ENCODE measurements around the gene TSPAN15.

Gene TSPAN15

GRCh38 chr10:69489506-69490090 lies 38.3 kb downstream of the TSPAN15 start:
- DNase-seq: no peak

DNA sequence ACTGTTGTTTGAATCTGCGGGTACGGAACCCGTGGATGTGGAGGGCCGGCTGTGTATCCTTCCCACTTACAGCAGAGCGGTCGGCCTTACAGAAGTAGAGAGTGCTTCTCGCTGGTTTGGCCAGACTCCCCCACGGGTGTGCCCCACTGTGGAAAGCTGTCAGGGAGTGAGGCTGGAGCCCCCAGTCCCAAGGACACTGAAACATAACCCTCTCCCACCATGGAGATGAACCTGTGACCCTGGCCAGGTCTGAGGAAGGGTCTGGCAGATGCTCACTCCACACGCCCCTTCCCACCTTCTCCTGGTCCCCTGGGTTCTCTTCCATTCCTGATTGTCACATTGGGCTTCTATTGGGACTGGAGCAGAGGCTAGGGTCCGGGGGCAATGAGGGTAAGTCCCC lies 39.6 kb downstream of the TSPAN15 start:
- DNase-seq: no peak

DNA sequence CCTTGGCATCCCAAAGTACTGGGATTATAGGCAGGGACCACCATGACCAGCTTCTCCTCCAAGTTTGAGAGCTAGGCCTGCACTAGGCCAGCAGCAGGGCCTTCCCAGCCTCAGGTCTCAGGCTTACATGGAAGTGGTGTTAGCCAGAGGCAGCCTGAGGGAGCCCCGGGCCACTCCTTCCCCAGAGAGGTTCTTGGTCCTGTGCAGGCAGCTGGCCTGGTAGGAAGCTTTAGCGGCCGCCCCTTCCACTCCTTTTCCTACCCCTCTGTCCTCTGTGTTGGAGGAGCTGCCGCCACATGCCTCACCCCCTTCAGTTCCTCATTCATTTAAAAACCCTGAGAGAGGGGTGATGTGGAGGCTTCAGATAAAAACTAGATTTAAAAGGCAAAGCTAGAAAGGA lies 40.3 kb downstream of the TSPAN15 start:
- DNase-seq: no peak

- no peak for DNase-seq
These were observed 41.0 kb downstream of the TSPAN15 start for GRCh38 chr10:69492091-69492745.

GRCh38 chr10:69492746-69493462 lies 41.6 kb downstream of the TSPAN15 start:
- no peak for DNase-seq

DNA sequence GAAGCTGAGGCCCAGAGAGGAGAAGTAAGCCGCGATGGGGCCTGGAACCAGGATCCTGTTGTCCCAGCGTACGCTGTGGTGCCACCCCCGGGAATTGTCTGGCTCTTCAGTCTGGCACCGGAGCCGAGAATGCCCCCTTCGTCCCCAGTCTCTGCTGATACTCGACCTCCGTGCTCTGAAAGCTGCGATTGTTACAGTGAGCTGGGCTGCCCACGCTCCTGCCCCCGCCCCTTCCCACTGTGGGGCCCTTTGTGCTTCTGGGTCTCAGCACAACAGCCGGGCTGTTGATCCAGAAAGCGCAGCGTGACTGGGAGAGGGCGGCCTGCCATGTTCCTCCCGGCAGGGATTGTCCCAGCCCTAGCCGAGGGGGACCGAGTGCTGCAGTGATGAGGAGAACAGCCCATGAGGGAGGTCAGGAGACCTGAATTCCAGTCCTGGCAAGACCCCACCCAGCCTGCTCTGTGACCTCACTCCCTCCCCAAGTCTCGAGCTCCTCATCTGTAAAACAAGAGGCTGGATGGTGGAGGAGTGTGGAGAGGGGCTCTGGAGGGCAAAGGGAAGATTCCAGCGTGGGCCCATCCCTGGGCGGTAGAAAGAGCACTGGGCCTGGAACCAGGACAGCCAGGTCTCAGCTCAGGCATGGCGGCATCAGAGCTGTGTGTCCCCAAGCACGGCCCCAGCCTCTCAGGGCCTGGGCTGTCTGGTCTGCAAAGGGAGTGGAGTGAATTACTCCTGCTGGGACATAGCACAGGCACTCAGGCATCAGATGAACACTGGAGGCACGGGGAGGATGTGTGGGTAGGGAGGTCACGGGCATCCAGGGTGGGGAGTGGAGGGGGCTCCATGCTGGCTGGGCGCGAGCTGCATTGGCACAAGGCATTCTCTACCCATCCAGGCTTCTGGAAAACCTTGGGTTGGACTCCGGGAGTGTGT lies 43.6 kb downstream of the TSPAN15 start:
- no peak for DNase-seq

DNA sequence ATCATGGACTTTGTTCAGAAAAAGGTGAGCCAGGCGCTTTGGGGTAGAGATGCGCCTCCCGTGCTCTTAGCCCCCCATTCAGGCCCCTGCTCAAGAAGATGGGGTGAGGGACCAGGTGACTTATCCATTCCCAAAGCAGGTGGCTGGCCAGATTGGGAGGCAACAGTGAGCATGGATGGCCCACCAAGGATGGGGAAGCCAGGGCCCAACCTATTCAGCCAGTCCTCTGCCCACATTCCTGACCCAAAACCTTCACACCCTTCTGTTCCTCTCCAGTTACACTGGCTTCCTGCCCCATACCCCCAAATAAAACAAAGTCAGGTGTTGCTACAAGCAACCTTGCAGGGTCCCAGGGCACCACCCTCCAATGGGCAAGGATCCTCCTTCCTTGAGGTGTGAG lies 44.4 kb downstream of the TSPAN15 start:
- no peak for DNase-seq

DNA sequence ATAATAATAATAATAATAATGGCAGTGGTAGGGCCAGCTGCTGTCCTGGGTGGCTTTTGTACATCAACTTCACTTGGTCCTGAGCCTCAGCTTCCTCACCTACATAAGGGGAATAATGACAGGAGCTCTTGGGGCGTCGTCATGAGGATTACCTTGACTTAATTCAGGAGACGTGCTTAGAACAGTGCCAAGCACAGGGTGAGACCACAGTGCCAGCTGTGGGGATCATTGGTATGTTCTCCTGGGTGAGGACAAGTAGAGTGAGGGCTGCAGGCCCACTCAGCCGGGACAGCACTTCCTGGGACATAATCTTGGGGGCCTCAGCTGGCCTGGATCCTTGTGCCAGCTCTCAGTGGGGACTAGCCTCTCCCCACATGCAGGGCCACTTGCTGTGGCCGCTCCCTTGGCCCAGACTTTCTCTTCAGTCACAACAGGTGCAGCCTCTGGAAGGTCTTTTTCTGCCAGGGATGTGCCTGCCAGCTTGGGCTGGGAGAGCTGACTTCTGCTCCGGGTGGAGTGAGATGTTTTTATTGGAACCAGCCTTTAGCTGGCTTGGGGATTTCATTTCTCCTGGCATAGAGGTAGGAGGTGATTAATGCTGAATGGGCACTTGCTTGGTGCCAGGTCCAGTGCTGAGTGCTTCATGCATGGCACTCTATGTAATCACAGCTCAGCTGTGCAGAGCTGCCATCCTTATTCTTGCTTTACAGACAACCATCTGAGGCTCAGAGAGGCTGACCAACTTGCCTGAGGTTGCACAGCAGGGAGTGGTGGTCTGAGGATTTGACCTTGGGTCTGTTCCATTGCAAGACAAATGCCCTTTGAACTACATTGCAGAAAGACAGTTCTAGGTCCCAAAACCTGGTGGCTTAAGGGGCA lies 45.3 kb downstream of the TSPAN15 start:
- no peak for DNase-seq

DNA sequence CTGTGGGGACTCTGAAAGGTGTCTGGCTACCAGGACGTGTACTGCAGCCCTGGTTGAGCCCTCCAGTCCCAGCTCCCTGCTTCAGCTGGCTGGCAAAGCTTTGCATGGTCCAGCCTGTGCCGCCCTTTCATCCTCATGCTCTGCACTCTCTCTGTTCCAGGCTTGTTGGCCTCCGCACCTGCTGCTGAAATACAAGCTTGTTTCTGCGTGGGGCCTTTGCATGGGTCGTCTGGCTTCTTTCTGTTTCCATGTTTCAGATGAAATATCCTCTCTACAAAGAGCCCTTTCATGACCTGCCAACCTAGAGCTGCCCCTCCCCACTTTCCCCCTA lies 45.9 kb downstream of the TSPAN15 start:
- no peak for DNase-seq

DNA sequence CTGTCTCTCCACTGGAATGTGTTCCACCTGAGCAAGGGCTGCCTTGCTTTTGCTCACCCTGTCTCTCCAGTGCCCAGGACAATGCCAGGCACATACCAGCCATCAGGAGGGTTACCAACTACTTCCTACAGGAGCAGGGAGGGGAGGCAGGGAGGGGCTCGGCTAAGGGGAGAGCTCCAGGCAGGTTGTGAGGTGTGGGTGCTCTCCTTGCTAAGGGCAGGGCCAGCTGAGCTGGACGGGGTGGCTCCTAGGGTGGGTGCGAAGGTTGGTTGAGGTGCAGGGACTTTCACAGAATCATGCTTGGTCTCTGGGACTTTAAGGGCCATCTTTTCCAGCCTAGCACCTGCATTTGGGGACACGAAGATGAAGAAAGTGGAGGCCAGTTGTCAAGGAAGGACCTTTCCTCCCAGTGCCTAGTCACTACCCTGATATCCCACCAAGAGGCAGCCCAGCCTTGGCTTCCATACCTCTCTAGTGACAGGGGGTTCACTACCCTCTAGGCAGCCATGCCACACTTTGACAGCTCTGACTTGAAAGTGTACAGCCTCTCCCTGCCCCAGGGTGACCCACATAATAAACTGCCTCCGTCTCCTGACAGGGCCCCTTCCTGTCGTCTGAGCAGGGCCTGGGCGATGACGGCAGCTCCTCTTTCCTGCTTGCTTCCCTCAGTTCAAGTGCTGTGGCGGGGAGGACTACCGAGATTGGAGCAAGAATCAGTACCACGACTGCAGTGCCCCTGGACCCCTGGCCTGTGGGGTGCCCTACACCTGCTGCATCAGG lies 46.5 kb downstream of the TSPAN15 start:
- DNase-seq: no peak

DNA sequence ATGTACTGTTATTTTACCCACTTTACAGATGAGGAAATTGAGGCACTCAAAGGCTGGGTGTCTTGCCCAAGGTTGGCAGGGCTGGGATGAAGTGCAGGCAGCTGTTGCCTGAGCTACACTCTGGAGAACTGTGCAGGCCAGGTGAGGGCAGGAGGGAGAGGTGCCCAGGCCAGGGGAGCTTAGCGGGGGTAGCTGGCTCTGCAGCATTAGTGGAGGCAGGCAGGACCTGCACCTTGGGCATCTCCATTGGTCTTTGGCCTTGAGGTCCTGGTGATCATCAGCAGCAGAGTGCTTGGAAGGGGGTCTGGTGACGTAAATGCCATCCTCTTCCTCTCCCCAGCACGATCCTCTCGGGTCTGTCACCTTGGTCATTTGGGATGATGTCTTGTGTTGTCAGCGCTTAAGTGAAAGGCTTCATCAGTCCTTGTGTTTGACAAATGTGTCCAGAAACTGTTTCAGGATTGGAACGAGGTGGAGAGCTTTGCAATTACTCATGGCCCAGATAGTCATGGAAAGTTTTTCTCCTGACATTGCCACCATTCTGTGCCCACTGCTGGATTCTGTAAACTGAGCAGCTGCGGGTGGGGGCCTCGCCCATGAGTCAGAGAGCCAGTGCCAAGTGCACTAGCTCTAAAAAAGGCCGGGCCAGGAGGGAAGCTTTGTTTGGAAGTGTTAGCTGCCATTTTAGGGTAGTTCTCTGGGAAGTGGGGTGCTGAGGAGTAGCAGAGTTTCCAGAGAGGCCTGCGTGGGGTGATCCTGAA lies 47.6 kb downstream of the TSPAN15 start:
- DNase-seq: peak; percentile 22

DNA sequence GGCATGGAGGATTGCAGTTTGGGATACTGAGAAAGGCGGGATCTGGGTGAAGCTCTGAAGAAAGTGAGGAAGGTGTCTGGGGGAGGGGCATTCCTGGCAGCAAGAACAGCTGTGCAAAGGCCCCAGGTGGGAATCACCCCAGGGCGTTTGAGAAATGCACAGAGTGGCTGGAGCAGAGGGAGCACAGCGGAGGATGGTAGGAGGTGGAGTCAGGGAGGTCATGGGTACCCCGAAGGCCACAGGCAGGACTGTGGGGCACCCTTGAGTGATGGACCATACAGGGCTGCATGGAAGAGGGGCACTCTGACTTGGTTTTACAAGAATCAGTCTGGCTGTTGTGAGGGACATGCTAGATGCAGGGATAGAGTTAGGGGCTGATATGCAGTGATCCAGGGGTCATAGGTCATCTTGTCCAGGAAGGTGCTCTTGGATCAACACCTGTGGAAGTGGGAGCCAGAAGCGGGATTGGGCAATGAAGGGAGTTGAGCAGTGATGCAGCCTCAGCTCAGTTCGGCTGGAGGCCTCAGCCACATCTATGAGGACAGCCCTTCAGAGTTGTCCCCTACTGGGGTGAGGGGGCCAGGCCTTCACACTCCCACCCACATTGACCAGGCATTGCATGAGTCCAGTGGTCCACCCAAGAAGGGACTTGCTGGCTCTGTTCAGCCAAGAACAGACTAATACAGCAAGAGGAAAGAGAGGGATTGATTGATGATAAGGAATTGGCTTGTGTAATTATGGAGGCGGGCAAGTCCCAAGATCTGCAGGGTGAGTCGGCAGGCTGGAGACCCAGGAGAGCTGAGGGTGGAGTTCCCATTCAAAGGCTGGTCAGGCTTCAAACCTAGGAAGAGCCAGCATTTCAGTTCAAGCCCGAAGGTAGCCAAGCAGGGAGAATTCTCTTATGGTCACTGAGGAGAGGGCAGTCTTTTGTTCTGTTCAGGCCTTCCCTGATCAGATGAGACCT lies 48.7 kb downstream of the TSPAN15 start:
- no peak for DNase-seq

- DNase-seq: no peak
These were observed 49.7 kb downstream of the TSPAN15 start for GRCh38 chr10:69500864-69501468.

- no peak for DNase-seq
These were observed 50.4 kb downstream of the TSPAN15 start for GRCh38 chr10:69501657-69502056.

- no peak for DNase-seq
These were observed 51.3 kb downstream of the TSPAN15 start for GRCh38 chr10:69502589-69502988.

- DNase-seq: no peak
These were observed 52.0 kb downstream of the TSPAN15 start for GRCh38 chr10:69503001-69503895.

GRCh38 chr10:69503896-69504265 lies 52.6 kb downstream of the TSPAN15 start:
- DNase-seq: no peak

Measured in HCEC 1CT (cell line).